Osteocyte (in vitro differentiated cells): ENCODE results near the gene DHX35. TPM values are rescaled to one million over a fixed set of nuclear protein-coding genes. Genes with fewer than 3 reads are reported as not detected.

ENCODE experiments used
- DNase-seq: peaks from one replicate; pipeline ENCODE4 v3.0.0; 2021; ENCODE audit warnings: mixed read lengths; ENCODE audit not compliant: unreplicated experiment; ENCODE audit errors: extremely low spot score
- H3K27ac Mint-ChIP-seq: one replicate; pipeline ENCODE4 v1.8.0; 2021; ENCODE audit warnings: mild to moderate bottlenecking, mixed read lengths; ENCODE audit not compliant: unreplicated experiment
- H3K27me3 Mint-ChIP-seq: one replicate; pipeline ENCODE4 v1.8.0; 2021; ENCODE audit warnings: mixed read lengths; ENCODE audit not compliant: unreplicated experiment
- H3K36me3 Mint-ChIP-seq: one replicate; pipeline ENCODE4 v1.8.0; 2021; ENCODE audit warnings: mixed read lengths; ENCODE audit not compliant: unreplicated experiment
- H3K4me1 Mint-ChIP-seq: one replicate; pipeline ENCODE4 v1.8.0; 2021; ENCODE audit warnings: mixed read lengths; ENCODE audit not compliant: unreplicated experiment
- H3K4me3 Mint-ChIP-seq: one replicate; pipeline ENCODE4 v1.8.0; 2021; ENCODE audit warnings: mild to moderate bottlenecking, moderate library complexity, mixed read lengths; ENCODE audit not compliant: unreplicated experiment
- H3K9me3 Mint-ChIP-seq: one replicate; pipeline ENCODE4 v1.8.0; 2021; ENCODE audit warnings: mixed read lengths; ENCODE audit not compliant: unreplicated experiment
- CTCF ChIP-seq: fragments of 200-600 bp; sonication (generic); IDR thresholded peaks from 2 replicates; pipeline ENCODE4 v1.5.0; 2021; ENCODE audit warnings: antibody characterized with exemption, mild to moderate bottlenecking, moderate library complexity
- total RNA-seq: library from RNA; stranded (reverse); gene quantifications from 2 replicates; pipeline ENCODE4 v1.2.1, GENCODE V29; 2021

The DHX35 gene
- total RNA-seq, 1 donor from 2014 or later, result 10.1 TPM

DNA sequence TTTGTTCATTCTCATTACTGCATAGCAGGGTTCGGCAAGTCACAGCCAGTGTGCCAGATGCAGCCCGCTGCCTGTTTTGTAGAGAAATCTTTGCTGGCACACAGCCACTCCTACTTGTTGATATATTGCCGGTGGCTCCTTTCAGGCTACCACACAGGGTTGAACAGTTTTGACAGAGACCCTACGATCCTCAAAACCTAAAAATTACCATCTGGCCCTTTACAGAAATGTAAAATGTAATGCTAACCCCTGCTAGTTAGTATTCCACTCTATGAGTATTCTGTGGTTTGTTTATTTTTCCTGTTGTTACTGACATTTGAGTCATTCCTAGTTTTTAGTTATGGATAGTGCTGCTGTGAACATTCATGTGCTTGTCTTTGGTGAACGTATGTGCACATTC, 11.5 kb downstream of the DHX35 start:
- no peak overlapping the region for H3K4me3 Mint-ChIP-seq
- TF ChIP-seq CTCF, result no peak
- H3K27ac Mint-ChIP-seq, result peak overlapping the region; percentile 57
- DNase-seq, result no peak
- H3K9me3 Mint-ChIP-seq, result no peaks in the 10 kb centered on the region
- H3K4me1 Mint-ChIP-seq, result peaks cover 16% of the 10 kb centered on the region
- no peaks in the 10 kb centered on the region for H3K27me3 Mint-ChIP-seq
- peaks cover 30% of the 10 kb centered on the region for H3K36me3 Mint-ChIP-seq

GRCh38 chr20:38975539-38976120, 13.5 kb downstream of the DHX35 start:
- H3K9me3 Mint-ChIP-seq, result no peaks in the 10 kb centered on the region
- H3K27ac Mint-ChIP-seq, result no peak overlapping the region
- no peak for TF ChIP-seq CTCF
- peaks cover 25% of the 10 kb centered on the region for H3K36me3 Mint-ChIP-seq
- no peak for DNase-seq
- H3K4me3 Mint-ChIP-seq, result no peak overlapping the region
- H3K27me3 Mint-ChIP-seq, result no peaks in the 10 kb centered on the region
- H3K4me1 Mint-ChIP-seq, result peaks cover 16% of the 10 kb centered on the region

- H3K4me3 Mint-ChIP-seq, result no peak overlapping the region
- H3K36me3 Mint-ChIP-seq, result peaks cover 3% of the 10 kb centered on the region
- H3K27ac Mint-ChIP-seq, result no peak overlapping the region
- H3K4me1 Mint-ChIP-seq, result peaks cover 7% of the 10 kb centered on the region
- no peaks in the 10 kb centered on the region for H3K9me3 Mint-ChIP-seq
- H3K27me3 Mint-ChIP-seq, result no peaks in the 10 kb centered on the region
- DNase-seq, result no peak
- TF ChIP-seq CTCF, result no peak
Observed at GRCh38 chr20:38979434-38979833, 17.3 kb downstream of the DHX35 start.

GRCh38 chr20:38979842-38980241, 17.7 kb downstream of the DHX35 start:
- Mint-ChIP-seq H3K27ac (no peak overlapping the region), H3K27me3 (no peaks in the 10 kb centered on the region), H3K9me3 (no peaks in the 10 kb centered on the region), H3K4me1 (peaks cover 8% of the 10 kb centered on the region), H3K4me3 (no peak overlapping the region), H3K36me3 (no peaks in the 10 kb centered on the region)
- TF ChIP-seq CTCF, result no peak
- no peak for DNase-seq

DNA sequence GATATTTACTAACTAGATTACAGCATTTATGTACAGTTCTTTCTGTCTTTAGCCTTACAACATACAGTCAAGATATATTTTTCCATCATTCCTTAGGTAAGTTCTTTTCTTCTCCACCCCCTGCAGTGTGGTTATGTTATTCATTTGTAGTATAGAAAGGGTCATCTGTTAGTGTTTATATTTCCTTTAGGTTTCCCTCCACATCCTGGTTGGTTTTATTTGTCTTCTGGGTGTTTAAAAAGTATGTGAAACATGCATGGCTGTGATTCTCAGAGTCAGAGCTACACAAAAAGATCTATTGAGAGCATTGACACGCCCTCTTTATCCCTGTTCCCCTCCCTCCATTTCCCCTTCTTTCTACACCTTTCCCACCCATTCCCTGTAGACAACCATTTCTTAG, 20.1 kb downstream of the DHX35 start:
- Mint-ChIP-seq H3K4me3 (no peak overlapping the region), H3K36me3 (no peaks in the 10 kb centered on the region), H3K27ac (peak overlapping the region; percentile 3), H3K9me3 (no peaks in the 10 kb centered on the region), H3K4me1 (peaks cover 20% of the 10 kb centered on the region), H3K27me3 (no peaks in the 10 kb centered on the region)
- TF ChIP-seq CTCF, result no peak
- DNase-seq, result no peak
